DMS114 treated with DMSO at 0.1 percent for 48 hours (cell line): ENCODE data around the gene FUT8.
"Not testable (repeated sequence)": the region's sequence is repeated elsewhere in the genome, so short reads cannot be mapped to it uniquely, and the experiment has no call there.

Experiments
- DNase-seq: peaks from one replicate; lab custom pipeline; 2025; ENCODE audit not compliant: unreplicated experiment; lab: John Stamatoyannopoulos, UW

Gene FUT8

DNA sequence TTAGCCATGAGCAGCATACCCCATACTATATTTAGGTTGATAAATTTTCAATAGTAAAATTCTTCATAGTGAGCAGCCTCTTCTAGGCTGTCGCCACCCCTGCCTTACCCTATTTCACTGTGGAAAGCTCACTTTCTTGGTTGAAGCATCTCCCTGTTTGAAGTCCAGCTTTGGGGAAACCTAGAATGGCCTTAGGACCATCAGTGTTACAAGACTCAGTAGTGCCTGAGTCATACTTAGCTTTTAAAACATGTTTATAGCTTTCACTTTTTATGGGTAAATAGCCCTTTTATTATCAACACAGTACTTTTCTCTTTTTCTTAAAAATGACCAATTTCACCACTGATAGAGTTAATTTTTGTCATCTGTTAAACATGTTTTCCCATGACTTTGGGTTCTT is 37.1 kb downstream of the FUT8 start:
- DNase-seq: no peak

DNA sequence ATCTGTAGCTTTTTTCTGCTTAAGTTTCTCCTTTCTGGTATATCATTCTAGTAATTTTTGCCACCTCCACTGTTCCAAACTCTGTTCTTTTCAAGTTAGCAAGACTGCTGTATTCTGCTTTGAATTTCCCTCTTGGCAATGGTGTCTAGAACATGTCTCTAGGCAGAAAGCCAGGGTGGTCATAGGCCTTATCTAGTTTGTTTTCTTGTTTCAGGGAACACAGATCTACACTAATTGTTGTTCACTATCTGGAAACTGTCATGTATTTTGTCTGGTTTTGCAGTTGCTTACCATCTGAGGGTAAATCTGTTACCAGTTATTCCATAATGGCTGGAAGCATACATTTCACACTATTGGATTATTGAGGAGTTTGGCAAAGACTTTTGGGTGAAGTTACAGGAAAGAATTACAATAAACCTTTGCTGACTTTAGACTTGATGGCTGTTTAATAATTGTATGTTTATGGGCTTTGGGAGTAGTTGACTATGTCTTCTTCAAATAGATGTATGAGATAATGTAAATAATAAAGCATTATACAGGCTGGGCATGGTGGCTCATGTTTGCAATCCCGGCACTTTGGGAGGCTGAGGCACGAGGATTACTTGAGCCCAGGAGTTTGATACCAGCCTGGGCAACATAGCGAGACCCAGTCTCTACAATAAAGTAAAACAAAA is 41.4 kb downstream of the FUT8 start:
- no peak for DNase-seq

DNA sequence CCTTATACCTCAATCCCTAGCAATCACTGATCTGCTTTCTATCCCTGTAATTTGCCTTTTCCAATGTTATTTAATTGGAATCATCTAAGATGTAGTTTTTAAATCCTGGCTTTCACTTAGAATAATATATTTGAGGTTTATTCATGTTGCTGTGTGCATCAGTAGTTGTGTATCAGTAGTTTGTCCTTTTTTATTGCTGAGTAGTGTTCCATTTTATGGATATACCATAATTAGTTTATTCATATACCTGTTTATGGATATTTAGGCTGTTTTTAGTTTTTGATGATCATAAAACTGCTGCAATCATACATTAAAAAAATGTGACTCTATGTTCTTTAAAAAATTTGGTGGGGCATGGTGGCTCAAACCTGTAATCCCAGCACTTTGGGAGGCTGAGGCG is 43.7 kb downstream of the FUT8 start:
- DNase-seq: no peak

DNA sequence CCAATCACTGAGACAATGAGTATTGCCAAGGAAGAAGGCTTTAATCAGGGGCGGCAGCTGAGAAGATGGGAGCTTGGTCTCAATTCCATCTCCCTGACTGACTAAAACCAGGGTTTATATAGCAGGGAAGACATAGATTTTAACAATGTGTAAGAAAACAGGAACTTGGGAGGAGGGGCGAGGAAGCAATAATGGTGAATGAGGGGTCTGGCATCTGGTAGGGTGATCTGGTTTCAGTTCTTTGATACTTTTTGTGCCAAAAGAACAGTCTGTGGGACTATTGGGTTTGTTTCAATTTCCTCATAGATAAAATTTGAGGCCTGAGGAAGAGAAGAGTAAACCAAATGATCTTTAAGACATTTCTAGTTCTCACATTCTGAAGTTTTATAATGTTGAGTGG is 49.2 kb downstream of the FUT8 start:
- DNase-seq: no peak

DNA sequence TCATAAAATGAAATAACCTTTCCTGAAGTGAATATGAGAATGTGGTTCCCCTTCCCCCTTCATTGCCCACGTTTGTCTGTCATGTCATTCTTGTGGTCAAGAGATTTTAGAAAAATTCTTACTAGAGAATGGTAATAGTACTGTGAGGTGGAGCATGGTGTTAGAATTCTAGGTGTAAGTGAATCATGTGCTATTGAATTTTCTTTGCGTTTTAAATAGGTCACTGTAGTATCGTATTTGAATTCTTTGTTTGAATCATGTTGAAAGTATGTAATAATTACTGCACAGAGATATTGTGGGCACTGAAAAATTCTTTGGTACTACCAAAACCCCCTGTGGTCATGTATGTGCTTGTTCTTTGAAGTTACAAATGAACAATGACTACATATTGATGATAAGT is 49.9 kb downstream of the FUT8 start:
- no peak for DNase-seq

DNA sequence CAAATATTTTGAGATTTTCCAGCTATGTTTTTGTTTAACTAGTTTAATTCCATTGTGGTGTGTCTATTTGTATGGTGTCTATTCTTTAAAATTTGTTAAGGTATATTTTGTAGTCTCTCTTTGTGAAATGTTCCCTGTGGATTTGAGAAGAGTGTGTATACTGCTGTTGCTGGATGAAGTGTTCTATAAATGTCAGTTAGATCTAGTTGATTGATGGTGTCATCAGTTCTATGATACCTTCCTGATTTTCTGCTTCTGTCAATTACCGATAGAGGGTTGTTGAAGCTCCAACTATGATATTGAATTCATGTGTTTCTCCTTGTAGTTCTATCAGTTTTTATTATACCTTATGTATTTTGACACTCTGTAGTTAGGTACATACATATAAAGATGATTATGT is 53.1 kb downstream of the FUT8 start:
- DNase-seq: no peak

DNA sequence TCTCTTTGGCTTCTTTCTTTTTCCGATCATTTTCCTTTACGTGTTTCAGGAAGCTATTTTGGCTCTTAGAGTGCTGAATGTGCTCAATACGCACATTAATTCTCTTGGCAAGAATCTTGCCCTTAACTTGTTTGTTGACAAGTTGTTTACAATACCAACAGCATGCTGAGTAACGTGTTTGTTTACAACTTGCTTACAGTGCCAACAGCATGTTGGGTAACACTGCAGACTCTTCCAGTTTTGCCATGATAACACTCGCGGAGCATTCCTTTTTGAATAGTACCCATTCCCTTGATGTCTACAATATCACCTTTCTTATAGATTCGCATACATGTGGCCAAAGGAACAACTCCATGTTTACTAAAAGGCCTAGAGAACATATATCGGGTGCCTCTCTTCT is 55.4 kb downstream of the FUT8 start:
- not testable (repeated sequence) for DNase-seq

DNA sequence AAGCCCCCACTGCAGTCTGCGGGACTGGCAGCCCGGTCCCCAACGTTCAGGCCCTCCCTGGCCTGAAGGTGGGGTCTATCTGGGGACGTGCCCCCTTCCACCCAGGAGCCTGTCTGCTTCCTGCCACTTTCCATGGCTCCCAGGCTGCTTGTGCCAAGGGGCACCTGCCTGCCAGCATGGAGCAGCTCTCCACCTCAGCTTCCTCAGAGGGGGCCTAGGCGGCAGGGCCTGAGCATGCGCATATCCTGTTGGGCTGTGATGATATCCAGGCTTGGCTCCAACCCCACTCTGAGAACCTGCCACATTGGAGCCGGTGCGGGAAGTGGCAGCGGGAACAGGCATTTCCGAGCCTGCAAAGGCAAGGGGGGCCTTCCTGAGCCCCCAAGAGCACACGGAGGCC is 57.4 kb downstream of the FUT8 start:
- no peak for DNase-seq

DNA sequence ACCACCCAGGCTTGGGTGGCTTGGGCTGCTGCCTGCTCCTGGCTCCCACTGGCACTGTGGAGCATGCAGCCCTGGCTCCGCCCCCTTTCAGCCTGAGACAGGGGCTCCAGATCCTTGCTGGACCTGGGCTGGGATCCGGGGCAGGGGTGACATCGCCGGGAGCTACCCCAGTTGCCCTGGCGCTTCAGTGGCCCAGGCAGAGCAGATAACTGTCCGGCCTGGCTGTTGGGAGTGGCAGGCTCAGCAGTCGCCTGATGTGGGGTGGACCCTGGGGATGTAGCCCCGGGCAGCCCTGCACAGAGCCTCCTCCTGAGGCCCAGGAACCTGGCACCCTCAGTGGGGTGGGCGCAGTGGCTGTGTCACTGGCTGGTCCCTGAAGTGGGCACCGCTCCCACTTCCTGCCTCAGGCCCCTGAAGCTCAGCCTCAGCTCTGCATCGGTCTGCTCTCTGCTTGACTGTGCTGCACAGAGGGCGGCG is 57.9 kb downstream of the FUT8 start:
- DNase-seq: no peak

DNA sequence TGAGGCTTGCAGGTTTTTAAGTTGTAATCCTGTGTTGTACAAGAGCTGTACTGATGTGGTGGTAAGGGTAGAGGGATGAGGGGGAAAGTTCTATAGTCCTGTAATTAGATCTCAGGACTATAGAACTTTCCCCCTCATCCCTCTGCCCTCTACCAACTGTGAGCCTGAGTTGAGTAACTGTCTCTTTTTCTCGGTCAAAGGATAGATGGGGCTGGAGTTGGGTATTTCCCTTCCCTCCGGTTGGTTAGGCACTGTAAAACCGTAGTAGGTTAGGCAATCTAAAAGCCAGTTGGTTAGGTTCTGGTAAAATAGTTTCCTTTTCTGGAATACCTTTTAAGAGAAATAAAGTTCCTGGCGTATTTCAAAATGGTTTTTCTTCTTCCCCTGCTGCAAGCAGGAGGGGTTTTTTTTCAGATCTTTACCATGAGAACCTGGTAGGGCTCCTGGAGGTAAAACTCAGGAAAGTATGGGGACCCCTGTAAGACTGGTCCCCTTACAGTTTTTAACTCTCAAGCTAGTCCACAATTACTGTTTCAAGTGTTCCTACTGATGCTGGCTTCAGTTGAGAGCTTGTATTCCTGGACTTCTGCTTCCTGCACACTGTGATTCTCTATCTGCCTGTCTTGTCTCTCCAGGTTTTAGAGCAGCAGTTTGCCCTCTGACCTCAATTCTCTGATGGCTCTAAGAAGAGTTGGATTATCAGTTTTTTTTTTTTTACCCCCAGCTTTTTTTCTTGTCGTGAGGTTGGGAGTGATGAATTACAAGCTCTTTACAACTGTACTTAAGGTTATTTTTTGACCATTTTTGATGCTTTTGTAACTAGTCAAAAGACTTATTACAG is 58.7 kb downstream of the FUT8 start:
- DNase-seq: no peak

DNA sequence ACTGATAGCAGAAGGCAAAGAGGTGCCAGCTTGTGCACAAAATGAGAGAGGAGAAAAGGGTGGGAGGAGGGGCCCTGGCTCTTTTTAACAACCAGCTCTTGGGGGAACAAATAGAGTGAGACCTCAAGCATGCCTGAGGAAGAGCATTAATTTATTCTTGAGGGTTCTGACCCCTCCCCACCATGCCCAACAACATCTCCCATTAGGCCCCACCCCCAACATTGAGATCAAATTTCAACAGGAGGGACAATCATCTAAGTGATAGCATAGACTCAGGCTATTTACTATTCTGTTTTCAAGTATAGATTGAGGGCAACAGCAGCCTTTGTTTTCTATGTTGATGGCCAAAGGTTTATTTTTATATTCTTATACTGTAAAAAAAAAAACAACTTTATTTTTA is 59.7 kb downstream of the FUT8 start:
- DNase-seq: no peak

DNA sequence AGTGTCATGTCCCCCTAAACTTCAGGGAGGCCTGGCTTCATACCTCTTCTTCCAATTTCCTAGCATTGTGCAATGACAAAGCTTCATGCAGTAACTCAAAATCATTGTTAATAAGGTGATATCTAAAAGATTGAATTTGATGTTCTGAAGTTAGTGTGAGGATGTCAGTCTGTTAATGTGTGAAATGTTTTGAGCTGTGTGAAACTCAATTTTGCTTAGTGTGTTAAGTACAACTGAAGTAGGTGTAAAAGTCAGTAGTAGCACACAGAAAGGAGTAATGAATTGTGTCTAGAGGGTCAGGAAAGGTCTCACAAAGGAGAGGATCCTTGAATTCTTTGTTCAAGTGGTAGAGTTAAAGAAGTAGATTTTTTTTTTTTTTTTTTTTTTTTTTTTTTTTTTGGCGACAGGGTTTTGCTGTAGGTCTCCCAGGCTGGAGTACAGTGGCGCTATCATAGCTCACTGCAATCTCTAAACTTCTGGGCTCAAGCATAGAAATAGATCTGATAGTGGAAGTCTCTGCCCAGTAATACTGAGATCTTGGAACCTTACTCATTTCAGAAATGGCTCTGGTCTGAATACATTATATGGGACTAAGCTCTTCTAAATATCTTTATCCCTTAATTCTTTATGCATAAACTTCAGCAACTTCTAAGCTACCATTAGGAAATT is 63.9 kb downstream of the FUT8 start:
- no peak for DNase-seq

DNA sequence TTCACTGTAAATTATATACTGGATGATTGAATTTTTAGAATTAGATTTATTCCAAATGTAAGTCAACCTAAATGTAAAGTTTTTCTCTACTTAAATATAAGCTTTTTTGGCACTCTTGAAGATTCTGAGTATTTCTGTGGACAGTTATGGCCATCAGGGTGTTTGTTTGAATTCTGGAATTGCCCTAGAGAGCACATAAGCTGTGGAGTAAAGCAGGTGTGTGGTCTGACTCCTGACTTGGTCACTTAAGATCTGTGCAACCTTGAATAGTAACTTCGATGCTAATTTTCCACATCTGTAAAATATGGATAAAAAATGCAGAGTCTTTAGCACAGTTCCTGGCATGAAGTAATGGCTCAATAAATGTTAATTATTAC is 64.4 kb downstream of the FUT8 start:
- no peak for DNase-seq

DNA sequence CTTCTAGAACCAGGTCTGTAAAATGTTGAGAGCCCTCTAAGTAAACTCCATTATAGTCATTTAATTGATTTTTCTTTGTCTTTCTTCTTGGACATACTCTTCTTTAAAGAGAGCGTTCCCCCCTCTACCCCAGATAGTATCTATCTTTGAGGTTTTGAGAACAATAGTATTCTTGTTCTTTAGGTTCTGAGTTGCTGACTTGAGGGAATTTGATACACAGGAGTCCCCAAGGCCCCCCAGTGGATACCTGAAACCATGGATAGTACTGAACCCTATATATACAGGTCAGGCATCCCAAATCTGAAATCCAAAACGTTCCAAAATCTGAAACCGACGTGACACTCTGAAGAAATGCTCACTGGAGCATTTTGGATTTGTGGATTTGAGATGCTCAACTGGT is 65.5 kb downstream of the FUT8 start:
- DNase-seq: no peak

DNA sequence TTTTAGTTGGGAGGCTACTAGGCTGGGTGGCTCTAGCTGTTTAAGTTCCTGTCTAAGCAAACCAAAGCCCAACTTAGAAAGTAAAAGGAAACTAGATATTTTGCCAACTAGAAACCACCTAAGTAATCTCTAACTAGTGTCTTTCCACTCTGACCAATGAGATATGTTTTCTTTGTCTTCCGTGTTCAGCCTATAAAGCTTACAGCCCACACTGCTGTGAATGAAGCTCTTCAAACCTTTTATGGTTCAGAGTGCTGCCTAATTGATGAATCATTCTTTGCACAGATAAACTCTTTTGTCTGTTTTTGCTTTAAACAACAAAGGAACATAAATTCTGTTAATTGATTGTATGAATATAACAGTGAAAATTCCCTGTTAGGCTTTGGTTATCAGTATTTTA is 66.1 kb downstream of the FUT8 start:
- no peak for DNase-seq

DNA sequence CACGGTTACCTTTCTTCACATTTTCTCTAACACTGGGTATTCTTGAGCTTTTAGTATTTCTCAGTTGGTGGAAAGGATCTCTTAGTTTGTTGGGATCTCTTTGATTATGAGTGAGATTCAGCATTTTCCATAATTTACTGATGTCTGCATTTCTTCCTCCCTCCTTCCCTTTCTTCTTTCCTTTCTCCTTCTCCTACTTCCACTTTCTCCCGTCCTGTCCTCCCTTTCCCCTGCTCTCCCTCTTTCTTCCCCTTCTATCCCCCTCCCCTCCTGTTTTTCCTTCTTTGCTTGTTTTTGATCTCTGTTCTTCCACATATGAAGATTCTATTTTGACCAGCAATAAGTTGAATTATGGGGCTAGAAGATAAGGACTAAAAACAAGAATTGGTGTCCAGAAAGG is 66.9 kb downstream of the FUT8 start:
- DNase-seq: no peak

DNA sequence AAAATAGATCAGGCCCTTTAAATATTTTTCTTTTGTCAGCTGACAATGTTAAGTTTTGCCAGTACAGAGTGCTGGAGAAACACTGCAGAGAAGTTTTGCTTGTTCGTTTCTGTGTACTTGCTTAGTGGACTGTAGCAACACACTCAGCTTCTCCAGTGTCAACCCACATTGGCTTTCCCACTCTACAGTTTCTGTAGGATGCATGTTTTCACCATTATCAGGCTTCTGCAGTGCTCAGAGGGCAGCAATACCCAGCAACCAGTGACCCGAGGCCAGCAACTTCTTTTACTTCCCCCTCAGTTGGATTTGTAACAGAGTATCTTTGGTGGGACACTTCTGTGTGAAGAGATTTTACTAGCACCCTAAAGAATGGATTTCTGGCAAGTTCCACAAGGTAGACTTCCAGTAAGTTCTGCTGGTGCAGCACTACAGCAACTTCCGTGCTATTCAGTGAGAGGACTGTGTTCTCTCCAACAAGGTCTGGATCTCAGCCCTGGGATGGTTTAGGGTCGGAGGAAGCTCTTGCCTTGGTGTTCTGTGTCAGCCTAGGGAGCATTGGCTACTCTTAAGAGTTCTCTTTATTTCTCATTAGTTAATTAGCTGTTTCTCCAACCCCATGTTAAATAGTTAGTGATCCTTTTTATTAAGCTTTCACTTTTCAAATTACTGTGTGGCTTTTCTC is 70.4 kb downstream of the FUT8 start:
- no peak for DNase-seq

DNA sequence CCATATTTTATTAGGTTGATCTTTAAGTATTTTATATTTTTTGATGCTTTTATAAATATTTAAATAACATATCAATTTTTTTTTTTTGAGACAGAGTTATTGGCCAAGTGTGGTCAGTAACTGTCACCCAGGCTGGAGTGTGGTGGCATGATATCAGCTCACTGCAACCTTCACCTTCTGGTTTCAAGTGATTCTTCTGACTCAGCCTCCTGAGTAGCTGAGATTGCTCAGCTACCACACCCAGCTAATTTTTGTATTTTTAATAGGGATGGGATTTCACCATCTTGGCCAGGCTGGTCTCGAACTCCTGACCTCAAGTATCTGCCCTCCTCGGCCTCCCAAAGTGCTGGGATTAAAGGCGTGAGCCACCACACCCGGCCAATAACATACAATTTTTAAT is 71.1 kb downstream of the FUT8 start:
- no peak for DNase-seq

DNA sequence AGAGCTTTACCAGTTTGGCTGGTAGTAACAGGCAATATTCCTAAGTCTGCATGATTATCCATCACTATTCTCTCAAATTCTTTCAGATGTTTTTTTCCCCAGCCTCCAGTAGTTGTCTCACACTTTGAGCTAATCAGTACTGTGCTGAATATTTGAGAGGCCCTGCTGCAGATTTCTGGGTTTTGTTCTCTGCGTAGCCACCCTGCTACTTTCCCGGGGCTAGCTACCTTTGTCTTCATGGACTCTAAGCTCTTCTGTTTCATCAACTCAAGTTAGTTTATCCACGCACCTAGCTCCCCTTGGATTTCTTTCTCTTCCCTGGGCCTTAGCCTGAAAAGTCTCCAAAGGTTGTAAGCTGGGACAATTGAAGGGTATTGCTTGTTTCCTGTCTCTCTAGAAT is 73.0 kb downstream of the FUT8 start:
- no peak for DNase-seq

DNA sequence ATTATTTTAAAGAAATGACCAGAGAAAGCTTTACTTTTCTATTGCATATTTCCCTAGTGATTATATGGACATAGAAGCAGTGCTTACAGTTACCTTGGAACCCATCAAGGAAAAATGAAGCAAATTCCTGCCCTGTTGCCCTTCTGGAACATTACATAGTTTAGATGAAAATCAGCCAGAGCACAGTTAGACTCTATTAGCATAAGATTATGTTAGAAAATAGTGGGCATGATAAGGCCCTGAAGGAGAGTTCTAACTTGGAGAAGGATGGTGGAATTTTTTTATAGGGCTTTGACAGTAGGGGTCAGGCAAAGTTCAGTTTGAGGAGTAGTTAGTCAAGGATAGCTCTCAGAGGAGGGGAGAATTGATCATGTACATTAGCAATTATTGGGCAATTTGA is 74.3 kb downstream of the FUT8 start:
- no peak for DNase-seq

DNA sequence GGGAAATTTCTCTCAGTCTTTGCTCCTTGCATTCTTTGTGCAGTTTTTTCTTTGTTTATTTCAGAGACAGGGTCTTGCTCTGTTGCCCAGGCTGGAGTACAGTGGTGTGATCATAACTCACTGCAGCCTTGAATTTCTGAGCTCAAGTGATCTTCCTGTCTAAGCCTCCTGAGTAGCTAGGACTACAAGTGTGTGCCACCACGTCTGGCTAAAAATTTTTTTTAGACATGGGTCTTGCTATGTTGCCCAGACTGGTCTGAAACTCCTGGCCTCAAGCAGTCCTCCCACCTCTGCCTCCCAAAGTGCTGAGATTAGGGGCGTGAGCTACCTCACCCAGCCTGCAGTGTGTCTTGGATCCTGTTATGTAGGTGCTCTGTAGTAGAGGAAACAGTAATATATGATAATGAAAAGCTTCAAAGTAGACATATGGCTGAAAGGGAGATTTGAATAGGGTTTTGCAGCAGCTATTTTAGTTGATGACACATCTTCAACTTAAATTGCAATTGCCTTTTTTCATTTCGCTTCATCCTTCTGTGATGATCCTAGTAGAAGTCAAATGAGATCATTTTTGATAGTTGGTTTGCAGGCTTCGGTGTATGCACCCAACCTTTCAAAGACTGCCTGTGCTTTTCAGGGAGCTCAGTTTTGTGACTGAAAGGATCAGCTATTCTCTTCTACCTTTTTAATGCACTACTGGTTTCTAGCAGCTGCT is 75.4 kb downstream of the FUT8 start:
- no peak for DNase-seq
